UCSD-AML1 (cell line): ENCODE results near the gene CSNK1G1.
A peak's percentile ranks its signal among the peaks of the same experiment; 100 is the strongest.
"Not testable (repeated sequence)": the region's sequence is repeated elsewhere in the genome, so short reads cannot be mapped to it uniquely, and the experiment has no call there.

ENCODE experiments used
- DNase-seq: peaks from one replicate; lab custom pipeline; 2025; ENCODE audit not compliant: unreplicated experiment; lab: John Stamatoyannopoulos, UW

CSNK1G1 gene

GRCh38 chr15:64355944-64356709, at the start of gene CSNK1G1:
TSS of gene CSNK1G1 (minus strand) at chr15:64356173. CDS start at chr15:64300499, 55,674 bp downstream.
- peak; percentile 97 for DNase-seq

GRCh38 chr15:64400583-64400982, 44.6 kb upstream of the CSNK1G1 start:
- DNase-seq: no peak

GRCh38 chr15:64398575-64398974, 42.6 kb upstream of the CSNK1G1 start:
- no peak for DNase-seq

- DNase-seq: no peak
Observed at GRCh38 chr15:64396789-64397188, 40.8 kb upstream of the CSNK1G1 start.

GRCh38 chr15:64392471-64392870, 36.5 kb upstream of the CSNK1G1 start:
- not testable (repeated sequence) for DNase-seq

- DNase-seq: no peak
Observed at GRCh38 chr15:64389036-64389435, 33.1 kb upstream of the CSNK1G1 start.

- peak; percentile 96 for DNase-seq
Observed at GRCh38 chr15:64387562-64388168, 31.7 kb upstream of the CSNK1G1 start, which contains the start of gene TRIP4. TSS of gene TRIP4 (plus strand) at chr15:64387836. CDS start at chr15:64387864, 28 bp downstream.

GRCh38 chr15:64386291-64386690, 30.3 kb upstream of the CSNK1G1 start:
- no peak for DNase-seq

- no peak for DNase-seq
Observed at GRCh38 chr15:64383760-64384159, 27.8 kb upstream of the CSNK1G1 start.

- DNase-seq: peak; percentile 93
Observed at GRCh38 chr15:64381000-64381751, 25.2 kb upstream of the CSNK1G1 start, which contains the start of gene PCLAF. TSS of gene PCLAF (minus strand) at chr15:64381441. CDS start at chr15:64381371, 70 bp downstream.

GRCh38 chr15:64380130-64380870, 24.3 kb upstream of the CSNK1G1 start:
- not testable (repeated sequence) for DNase-seq

GRCh38 chr15:64379216-64379960, 23.4 kb upstream of the CSNK1G1 start:
- DNase-seq: no peak

- peak; percentile 30 for DNase-seq
Observed at GRCh38 chr15:64373360-64373759, 17.4 kb upstream of the CSNK1G1 start.

GRCh38 chr15:64371383-64371782, 15.4 kb upstream of the CSNK1G1 start:
- DNase-seq: not testable (repeated sequence)

GRCh38 chr15:64369078-64369607, 13.2 kb upstream of the CSNK1G1 start:
- DNase-seq: no peak

GRCh38 chr15:64361259-64361658, 5.3 kb upstream of the CSNK1G1 start:
- no peak for DNase-seq

- DNase-seq: no peak
Observed at GRCh38 chr15:64356710-64357040, 702 bp upstream of the CSNK1G1 start.

GRCh38 chr15:64355348-64355943, 527 bp downstream of the CSNK1G1 start:
- peak; percentile 47 for DNase-seq

- DNase-seq: no peak
Observed at GRCh38 chr15:64354688-64355344, 1.2 kb downstream of the CSNK1G1 start.
